ENCODE measurements around the gene ASTN1. TPM values are rescaled to one million over a fixed set of nuclear protein-coding genes. Genes with fewer than 3 reads are reported as not detected.

The ASTN1 gene
- total and polyA plus RNA-seq, 2 of the 4 experiments (the other 2 are of a cell fraction): under 0.01 to 0.07 TPM

GRCh38 chr1:177210071-177210470 is 45.6 kb upstream of the ASTN1 start:
- Histone ChIP-seq H2BK15ac (ENCODE audit: low read depth, low read length) (peak overlapping the region; percentile 50; the same call in 1 of the 3 replicates), H3K14ac (replicated peaks; ENCODE audit: low read depth, low read length) (no peak overlapping the region; the same call in 1 of the 2 replicates), H3K4ac (ENCODE audit: low read depth, low read length) (peak overlapping the region; percentile 64; the same call in 1 of the 2 replicates), H3K9me3 (ENCODE audit: control insufficient read depth, insufficient read depth, low read length) (no peaks in the 10 kb centered on the region), H3K27me3 (ENCODE audit: control insufficient read depth, insufficient read depth, low read length) (no peaks in the 10 kb centered on the region), H4K5ac (ENCODE audit: low read depth, low read length) (peak overlapping the region; percentile 77; the same call in 1 of the 2 replicates), H3K27ac (ENCODE audit: insufficient read depth, low read length) (no peak overlapping the region), H3K4me2 (ENCODE audit: low read depth, low read length) (no peak overlapping the region), H2BK20ac (ENCODE audit: low read depth, low read length) (peak overlapping the region; percentile 61; the same call in 1 of the 2 replicates), H4K91ac (ENCODE audit: insufficient read depth, low read depth, low read length) (peak overlapping the region; percentile 50; the same call in 1 of the 2 replicates), H3K4me3 (ENCODE audit: insufficient read depth, low read depth, low read length) (no peak overlapping the region), H3K79me1 (ENCODE audit: low read depth in 1 of 2, low read length in 2 of 2) (no peaks in the 10 kb centered on the region), H4K20me1 (ENCODE audit: insufficient read depth, low read length) (no peaks in the 10 kb centered on the region), H4K8ac (ENCODE audit: low read depth in 2 of 2, low read length in 2 of 2) (no peak overlapping the region; a peak in 1 of 4 replicates), H2AFZ (replicated peaks; ENCODE audit: low read length, poor library complexity) (no peak overlapping the region), H2AK5ac (ENCODE audit: low read depth, low read length) (no peak overlapping the region), H2BK120ac (ENCODE audit: low read depth, low read length) (peak overlapping the region; percentile 35; the same call in 1 of the 2 replicates), H3K18ac (ENCODE audit: low read depth, low read length) (peak overlapping the region; percentile 85), H3K56ac (ENCODE audit: extremely low read depth, insufficient read depth, low read length) (no peak overlapping the region), H3K4me1 (ENCODE audit: control insufficient read depth, insufficient read depth, low read length) (peaks cover 6% of the 10 kb centered on the region), H2BK5ac (ENCODE audit: low read depth, low read length, poor library complexity, severe bottlenecking) (no peak overlapping the region), H2AK9ac (replicated peaks; ENCODE audit: low read depth, low read length, poor library complexity) (no peak overlapping the region), H3K23ac (ENCODE audit: low read depth, low read length) (no peak overlapping the region), H3K9ac (ENCODE audit: low read depth, low read length) (no peak overlapping the region), H3K36me3 (ENCODE audit: control insufficient read depth, insufficient read depth, low read length) (no peaks in the 10 kb centered on the region), H3K9me1 (ENCODE audit: insufficient read depth, low read length) (peaks cover 5% of the 10 kb centered on the region)
- ATAC-seq (ENCODE audit: low read depth): no peak
- intact Hi-C loops (cut with micrococcal nuclease): no loop called here
- ChIA-PET CTCF (interaction anchor here (0.6 to 1.0 kb wide), 6 partner anchors 28 to 663 kb away, joined by 3 read pairs; no protein-coding TSS in a partner anchor), POLR2A (ENCODE audit: unreplicated experiment) (interaction anchor here (0.6 kb wide), 1 partner anchor 699 kb away, joined by 4 read pairs; no protein-coding TSS in a partner anchor)
- TF ChIP-seq RFX5 (IDR thresholded peaks at IDR 0.05; ENCODE audit: low read depth, low read length) (no peak), USF2 (IDR thresholded peaks at IDR 0.05; ENCODE audit: low read depth, low read length) (no peak), CHD1 (IDR thresholded peaks at IDR 0.05; ENCODE audit: low read depth, low read length) (no peak), POLR2A (IDR thresholded peaks at IDR 0.05; ENCODE audit: low read depth, low read length) (no peak), MAFK (IDR thresholded peaks at IDR 0.05; ENCODE audit: low read depth, low read length) (no peak), FOS (IDR thresholded peaks at IDR 0.05; ENCODE audit: low read depth, low read length) (no peak), MXI1 (IDR thresholded peaks at IDR 0.05; ENCODE audit: borderline replicate concordance, low read depth, low read length) (no peak), SMC3 (IDR thresholded peaks at IDR 0.05; ENCODE audit: low read depth, low read length) (no peak), NFE2L2 (IDR thresholded peaks at IDR 0.05; ENCODE audit: low read depth, low read length) (no peak), RAD21 (IDR thresholded peaks at IDR 0.05; ENCODE audit: low read length) (no peak), RCOR1 (IDR thresholded peaks at IDR 0.05; ENCODE audit: insufficient replicate concordance, low read length) (no peak), ELK1 (IDR thresholded peaks at IDR 0.05; ENCODE audit: borderline replicate concordance, low read depth, low read length) (no peak)
- dilution Hi-C loops (cut with HindIII; ENCODE audit: low sequenced_read_pairs, unreplicated experiment): no loop called here
- no TSS peak for BruUV-seq (replicated peaks)
- no peak for DNase-seq
- in situ Hi-C loops (cut with MboI; ENCODE audit: low sequenced_read_pairs): no loop called here

All from IMR-90 (cell line).